Right lobe of liver (tissue), 4 donors: ENCODE measurements around the gene ELOVL6.
"Not testable (repeated sequence)": the region's sequence is repeated elsewhere in the genome, so short reads cannot be mapped to it uniquely, and the experiment has no call there.

Source experiments
- CTCF ChIP-seq, 4 donors: fragments of 200-600 bp in 3 of 4; fragments of 450-650 bp in 1 of 4; IDR thresholded peaks; one replicate each; pipeline versions ENCODE4 v1.5.1 to v1.8.0; 2016 to 2022; ENCODE audit warnings: antibody characterized with exemption in 4 of 4, mild to moderate bottlenecking in 2 of 4
- POLR2A ChIP-seq: fragments of 450-650 bp; IDR thresholded peaks from one replicate; pipeline ENCODE4 v1.6.1; 2017; ENCODE audit warnings: antibody characterized with exemption, mild to moderate bottlenecking
- donor health status: DM: no; HTN: no; CAD: no.
- donor health status: DM: no; HTN: no; CAD: no.
- donor health status: DM: no; HTN: yes; CAD: no.

- TF ChIP-seq CTCF (IDR thresholded peaks at IDR 0.05); POLR2A: not testable (repeated sequence)
These were observed 41.2 kb downstream of the ELOVL6 start for GRCh38 chr4:110157166-110157565.
